MM.1S (cell line): ENCODE measurements around the gene CASZ1.

Experiments used
- DNase-seq: peaks from one replicate; pipeline ENCODE4 v3.0.0-alpha.2; 2015
- H2AFZ ChIP-seq: fragments of 300-600 bp; sonication (generic); 2 replicates; pipeline ENCODE4 v1.6.0; 2016; ENCODE audit warnings: antibody characterized with exemption, low read length
- H3F3A ChIP-seq: fragments of 300-600 bp; sonication (generic); 2 replicates; pipeline ENCODE4 v1.6.1; 2016; ENCODE audit warnings: mild to moderate bottlenecking, antibody characterized with exemption, low read length, moderate library complexity, mixed read lengths; ENCODE audit not compliant: insufficient read depth
- H3K27ac ChIP-seq: fragments of 300-600 bp; sonication (generic); 2 replicates; pipeline ENCODE4 v1.5.1; 2016; ENCODE audit warnings: mild to moderate bottlenecking, low read length
- H3K27me3 ChIP-seq: fragments of 300-600 bp; sonication (generic); replicated peaks from 2 replicates; pipeline ENCODE4 v1.6.0; 2016; ENCODE audit warnings: low read length; ENCODE audit not compliant: insufficient read depth
- H3K36me3 ChIP-seq: fragments of 300-600 bp; sonication (generic); replicated peaks from 2 replicates; pipeline ENCODE4 v1.6.1; 2016; ENCODE audit warnings: mild to moderate bottlenecking, low read length, mixed read lengths; ENCODE audit not compliant: insufficient read depth
- H3K4me1 ChIP-seq: fragments of 300-600 bp; sonication (generic); 2 replicates; pipeline ENCODE4 v1.6.1; 2016; ENCODE audit warnings: low read length, mixed read lengths
- H3K4me2 ChIP-seq: fragments of 300-600 bp; sonication (generic); 2 replicates; pipeline ENCODE4 v1.6.0; 2016; ENCODE audit warnings: low read depth, low read length
- H3K4me3 ChIP-seq: fragments of 300-600 bp; sonication (generic); 2 replicates; pipeline ENCODE4 v1.5.1; 2016; ENCODE audit warnings: low read length, mixed read lengths
- H3K79me2 ChIP-seq: fragments of 300-600 bp; sonication (generic); 2 replicates; pipeline ENCODE4 v1.6.1; 2016; ENCODE audit warnings: mixed run types, low read length, mixed read lengths
- H3K9ac ChIP-seq: fragments of 300-600 bp; sonication (generic); 2 replicates; pipeline ENCODE4 v1.6.1; 2016; ENCODE audit warnings: low read length, mixed read lengths
- H3K9me2 ChIP-seq: fragments of 300-600 bp; sonication (generic); replicated peaks from 2 replicates; pipeline ENCODE4 v1.6.1; 2016; ENCODE audit warnings: mild to moderate bottlenecking, low read length, mixed read lengths; ENCODE audit not compliant: insufficient read depth
- H3K9me3 ChIP-seq: fragments of 300-600 bp; sonication (generic); replicated peaks from 2 replicates; pipeline ENCODE4 v1.6.1; 2016; ENCODE audit warnings: mild to moderate bottlenecking, low read length, mixed read lengths; ENCODE audit not compliant: insufficient read depth
- H4K20me1 ChIP-seq: fragments of 300-600 bp; sonication (generic); 2 replicates; pipeline ENCODE4 v1.6.1; 2016; ENCODE audit warnings: mild to moderate bottlenecking, low read length, moderate library complexity, mixed read lengths; ENCODE audit not compliant: insufficient read depth
- CTCF ChIP-seq: fragments of 300-600 bp; sonication (generic); IDR thresholded peaks from 2 replicates; pipeline ENCODE4 v1.5.1; 2016; ENCODE audit warnings: antibody characterized with exemption, low read length, mixed read lengths
- EZH2 ChIP-seq: fragments of 300-600 bp; sonication (generic); optimal IDR thresholded peaks from 2 replicates; pipeline ENCODE3; 2017; ENCODE audit warnings: low read depth, mild to moderate bottlenecking, antibody characterized with exemption, low read length, mixed read lengths
- EZH2phosphoT487 ChIP-seq: fragments of 300-600 bp; sonication (generic); IDR thresholded peaks from 2 replicates; pipeline ENCODE4 v1.6.1; 2018; ENCODE audit warnings: antibody characterized with exemption, low read length

Gene CASZ1

GRCh38 chr1:10651389-10651766 lies 145.1 kb downstream of the CASZ1 start:
- H3K9me2 ChIP-seq, result no peaks in the 10 kb centered on the region
- H2AFZ ChIP-seq, result no peak overlapping the region
- no peaks in the 10 kb centered on the region for H3K79me2 ChIP-seq
- H4K20me1 ChIP-seq, result no peaks in the 10 kb centered on the region
- no peaks in the 10 kb centered on the region for H3K9me3 ChIP-seq
- no peaks in the 10 kb centered on the region for H3K36me3 ChIP-seq
- H3K9ac ChIP-seq, result no peak overlapping the region
- no peaks in the 10 kb centered on the region for H3K4me1 ChIP-seq
- H3F3A ChIP-seq, result no peaks in the 10 kb centered on the region
- H3K27me3 ChIP-seq, result peaks cover 92% of the 10 kb centered on the region
- H3K4me2 ChIP-seq, result no peak overlapping the region
- no peak for DNase-seq
- TF ChIP-seq CTCF (no peak), EZH2 (no peak), EZH2phosphoT487 (no peak)
- H3K4me3 ChIP-seq, result no peak overlapping the region
- no peak overlapping the region for H3K27ac ChIP-seq

DNA sequence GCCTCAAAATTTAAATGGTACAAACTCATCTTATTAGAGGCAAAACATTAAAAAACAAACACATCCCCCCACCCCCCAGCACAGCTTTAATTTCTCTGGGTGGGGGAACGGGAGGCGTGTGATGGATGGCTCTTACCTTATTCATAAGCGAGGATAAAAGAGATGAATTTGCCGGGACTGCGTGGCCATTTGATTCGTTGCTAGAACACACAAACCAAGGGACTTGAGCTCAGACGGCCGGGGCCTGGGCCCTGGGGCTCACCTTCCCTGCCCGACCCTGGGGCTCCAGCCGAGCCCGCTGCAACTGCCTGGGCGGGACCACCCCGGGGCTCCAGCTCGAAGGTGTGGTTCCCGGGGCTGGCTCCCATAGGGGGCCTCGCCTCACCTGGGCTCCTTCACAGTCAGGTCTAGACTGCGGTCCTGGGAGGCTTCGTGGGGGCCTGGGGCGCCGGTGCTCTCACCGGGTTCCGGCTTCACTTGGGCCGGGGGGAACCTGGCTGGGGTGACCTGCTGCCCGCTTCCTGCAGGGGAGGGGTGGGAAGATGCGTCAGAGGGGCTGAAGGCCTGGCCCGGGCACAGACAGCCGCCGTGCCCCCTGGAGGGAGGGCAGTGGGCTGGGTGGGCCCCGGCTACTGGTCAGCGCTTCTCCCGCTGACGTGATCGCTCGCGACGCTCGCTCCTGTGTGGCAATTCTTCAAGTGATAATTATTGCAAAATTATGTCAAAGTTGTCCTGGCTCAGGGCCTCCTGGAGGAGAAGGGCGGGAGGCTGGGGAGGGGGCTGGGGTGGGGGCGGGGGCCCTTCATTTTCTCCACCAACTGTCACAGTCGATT lies 145.7 kb downstream of the CASZ1 start:
- H2AFZ ChIP-seq, result no peak overlapping the region
- no peak for TF ChIP-seq EZH2phosphoT487
- TF ChIP-seq EZH2, result no peak
- TF ChIP-seq CTCF, result no peak
- H3K4me2 ChIP-seq, result no peak overlapping the region
- peaks cover 92% of the 10 kb centered on the region for H3K27me3 ChIP-seq
- H3K36me3 ChIP-seq, result no peaks in the 10 kb centered on the region
- H3K4me3 ChIP-seq, result no peak overlapping the region
- no peaks in the 10 kb centered on the region for H3K9me2 ChIP-seq
- no peak overlapping the region for H3K27ac ChIP-seq
- no peak for DNase-seq
- no peaks in the 10 kb centered on the region for H4K20me1 ChIP-seq
- no peaks in the 10 kb centered on the region for H3F3A ChIP-seq
- no peaks in the 10 kb centered on the region for H3K79me2 ChIP-seq
- no peak overlapping the region for H3K9ac ChIP-seq
- H3K4me1 ChIP-seq, result no peaks in the 10 kb centered on the region
- H3K9me3 ChIP-seq, result no peaks in the 10 kb centered on the region

- H3K79me2 ChIP-seq, result no peaks in the 10 kb centered on the region
- no peak overlapping the region for H3K9ac ChIP-seq
- no peaks in the 10 kb centered on the region for H3K9me3 ChIP-seq
- H3K9me2 ChIP-seq, result no peaks in the 10 kb centered on the region
- peaks cover 90% of the 10 kb centered on the region for H3K27me3 ChIP-seq
- no peaks in the 10 kb centered on the region for H3K4me1 ChIP-seq
- no peaks in the 10 kb centered on the region for H3K36me3 ChIP-seq
- no peak overlapping the region for H3K4me3 ChIP-seq
- H4K20me1 ChIP-seq, result no peaks in the 10 kb centered on the region
- H3F3A ChIP-seq, result no peaks in the 10 kb centered on the region
- no peak for TF ChIP-seq EZH2phosphoT487
- no peak for TF ChIP-seq CTCF
- no peak for TF ChIP-seq EZH2
- no peak overlapping the region for H3K27ac ChIP-seq
- no peak for DNase-seq
- no peak overlapping the region for H3K4me2 ChIP-seq
- no peak overlapping the region for H2AFZ ChIP-seq
Measured at GRCh38 chr1:10649517-10650201, 146.8 kb downstream of the CASZ1 start.
